ENCODE results near the gene TMEM42.
"Not testable (repeated sequence)": the region's sequence is repeated elsewhere in the genome, so short reads cannot be mapped to it uniquely, and the experiment has no call there.

The TMEM42 gene

DNA sequence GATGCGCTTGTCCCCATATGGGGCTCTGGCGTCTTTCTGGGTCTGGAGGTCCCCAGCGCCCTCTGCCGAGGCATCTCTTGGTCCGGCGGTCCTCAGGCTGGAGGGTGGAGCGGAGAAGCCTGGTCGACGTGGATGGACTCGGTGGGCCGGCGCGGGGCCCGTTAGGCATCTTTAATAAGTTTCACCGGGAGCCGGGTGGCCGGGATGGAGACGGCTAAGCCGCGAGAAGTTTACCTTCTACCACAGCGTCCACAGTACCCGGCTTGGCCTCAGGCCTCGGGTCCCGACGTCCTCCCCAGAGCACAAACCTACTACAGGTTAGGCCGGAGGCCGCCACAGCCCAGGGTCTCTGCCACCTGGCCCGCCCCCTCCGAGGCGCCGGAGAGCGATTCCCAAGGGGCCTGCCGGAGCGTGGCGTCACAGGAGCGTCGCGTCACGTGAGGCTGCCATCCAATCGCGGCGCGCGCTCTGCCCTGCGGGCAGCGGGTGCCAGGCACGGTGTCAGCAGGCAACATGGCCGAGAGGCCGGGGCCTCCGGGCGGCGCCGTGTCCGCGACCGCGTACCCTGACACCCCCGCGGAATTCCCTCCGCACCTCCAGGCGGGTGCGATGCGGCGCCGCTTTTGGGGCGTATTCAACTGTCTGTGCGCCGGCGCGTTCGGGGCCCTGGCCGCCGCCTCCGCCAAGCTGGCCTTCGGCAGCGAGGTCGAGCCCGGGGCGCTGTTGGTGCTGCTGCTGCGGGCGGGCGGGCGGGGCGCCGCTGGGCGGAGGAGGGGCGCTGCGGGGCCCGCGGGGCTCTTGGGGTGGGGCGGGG is at the start of gene TMEM42:
TSS of gene TMEM42 (plus strand) at position 501 of the 814 bp plus-strand sequence. CDS start at position 514, 13 bp downstream.
- DNase-seq = peak; percentile 89

DNA sequence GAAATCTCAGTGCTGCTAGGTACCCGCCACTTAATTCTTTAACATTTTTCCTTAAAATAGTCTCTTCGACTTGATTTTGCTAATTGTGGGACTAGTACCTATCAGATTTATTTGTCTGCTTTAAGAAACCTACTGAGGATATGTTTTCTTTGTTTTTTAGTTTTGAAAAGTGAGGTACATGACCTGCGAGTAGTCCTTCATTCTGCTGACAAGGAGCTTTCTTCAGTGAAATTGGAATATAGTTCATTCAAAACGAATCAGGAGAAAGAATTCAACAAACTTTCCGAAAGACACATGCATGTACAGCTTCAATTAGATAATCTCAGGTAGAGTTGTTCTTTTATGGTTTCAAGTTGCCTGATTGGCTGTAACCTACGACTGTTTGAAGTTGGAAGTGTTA is 47.0 kb upstream of the TMEM42 start:
- DNase-seq = no peak

DNA sequence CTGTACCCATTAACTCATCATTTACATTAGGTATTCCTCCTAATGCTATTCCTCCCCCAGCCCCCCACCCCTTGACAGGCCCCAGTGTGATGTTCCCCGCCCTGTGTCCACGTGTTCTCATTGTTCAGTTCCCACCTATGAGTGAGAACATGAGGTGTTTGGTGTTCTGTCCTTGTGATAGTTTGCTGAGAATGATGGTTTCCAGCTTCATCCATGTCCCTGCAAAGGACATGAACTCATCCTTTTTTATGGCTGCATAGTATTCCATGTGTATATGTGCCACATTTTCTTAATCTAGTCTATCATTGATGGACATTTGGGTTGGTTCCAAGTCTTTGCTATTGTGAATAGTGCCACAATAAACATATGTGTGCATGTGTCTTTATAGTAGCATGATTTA is 45.4 kb upstream of the TMEM42 start:
- DNase-seq = not testable (repeated sequence)

DNA sequence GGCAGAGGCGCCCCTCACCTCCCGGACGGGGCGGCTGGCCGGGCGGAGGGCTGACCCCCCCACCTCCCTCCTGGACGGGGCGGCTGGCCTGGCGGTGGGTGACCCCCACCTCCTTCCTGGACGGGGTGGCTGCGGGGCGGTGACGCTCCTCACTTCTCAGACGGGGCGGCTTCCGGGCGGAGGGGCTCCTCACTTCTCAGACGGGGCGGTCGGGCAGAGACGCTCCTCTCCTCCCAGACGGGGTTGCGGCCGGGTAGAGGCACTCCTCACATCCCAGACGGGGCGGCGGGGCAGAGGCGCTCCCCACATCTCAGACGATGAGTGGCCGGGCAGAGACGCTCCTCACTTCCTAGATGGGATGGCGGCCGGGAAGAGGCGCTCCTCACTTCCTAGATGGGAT is 40.5 kb upstream of the TMEM42 start:
- DNase-seq = not testable (repeated sequence)

DNA sequence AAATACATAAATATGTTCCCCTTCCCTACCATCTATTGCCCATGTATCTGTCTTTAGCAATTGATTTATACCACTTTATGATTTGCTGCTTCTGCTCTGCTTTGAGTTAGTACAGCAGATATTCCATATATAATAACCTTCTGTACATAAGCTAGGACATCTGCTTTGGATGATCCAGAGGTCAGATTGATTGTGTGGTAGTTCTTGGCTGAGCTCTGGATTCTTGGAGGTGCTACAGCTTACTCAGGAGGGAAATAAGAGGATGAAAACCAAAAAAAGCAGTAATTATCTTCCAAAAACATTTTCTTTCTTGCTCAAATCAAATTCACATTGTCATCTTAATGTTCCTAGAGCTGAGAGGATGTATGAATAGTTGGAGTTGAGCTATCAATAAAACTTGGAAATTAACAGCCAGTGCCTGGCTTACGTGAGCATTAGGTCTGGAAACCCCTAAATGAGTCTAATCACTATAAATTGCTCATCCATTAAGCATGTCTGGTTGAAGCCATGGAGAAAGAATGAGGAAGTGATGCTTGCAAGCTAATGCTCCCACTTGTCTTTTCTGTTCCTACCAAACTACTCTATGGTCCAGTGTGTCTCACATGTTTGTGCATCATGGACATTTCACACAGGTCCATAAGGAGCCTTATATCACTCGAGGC is 36.3 kb upstream of the TMEM42 start:
- no peak for DNase-seq

DNA sequence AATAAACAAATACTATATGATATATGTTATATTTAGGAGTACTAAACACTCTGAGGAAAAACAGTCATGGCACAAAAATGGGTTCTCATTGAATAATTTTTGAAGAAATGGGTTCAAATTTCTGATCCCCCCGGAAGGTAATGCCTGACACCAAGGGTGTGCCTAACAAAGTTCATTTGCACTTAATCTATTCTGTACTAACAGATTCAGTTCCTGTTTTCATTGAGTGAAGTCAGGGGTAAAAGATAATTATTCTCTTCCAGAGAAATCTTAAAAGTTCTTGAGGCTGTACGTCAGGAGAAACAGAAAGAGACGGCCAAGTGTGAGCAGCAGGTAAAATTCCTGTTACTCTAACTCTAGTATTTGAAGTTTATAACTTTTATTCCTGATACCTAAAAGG is 34.5 kb upstream of the TMEM42 start:
- no peak for DNase-seq

DNA sequence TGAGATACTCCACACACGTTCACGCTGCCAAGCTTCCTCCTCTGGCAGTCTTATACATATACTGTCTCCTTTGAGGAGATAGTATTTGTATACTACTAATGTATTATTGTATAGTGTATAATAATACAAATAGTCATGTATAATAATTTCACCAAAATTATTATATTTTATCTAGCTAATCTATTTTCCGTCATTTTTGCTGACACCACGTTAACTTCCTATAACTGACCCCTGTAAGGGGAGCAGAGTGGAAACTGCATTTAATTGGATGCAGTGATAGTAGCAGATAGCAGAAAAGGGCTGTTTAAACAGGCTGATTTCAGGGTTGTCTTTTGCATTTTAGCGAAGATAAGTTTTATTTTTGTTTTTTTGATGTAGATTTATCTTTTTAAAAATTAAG is 30.5 kb upstream of the TMEM42 start:
- DNase-seq = no peak

DNA sequence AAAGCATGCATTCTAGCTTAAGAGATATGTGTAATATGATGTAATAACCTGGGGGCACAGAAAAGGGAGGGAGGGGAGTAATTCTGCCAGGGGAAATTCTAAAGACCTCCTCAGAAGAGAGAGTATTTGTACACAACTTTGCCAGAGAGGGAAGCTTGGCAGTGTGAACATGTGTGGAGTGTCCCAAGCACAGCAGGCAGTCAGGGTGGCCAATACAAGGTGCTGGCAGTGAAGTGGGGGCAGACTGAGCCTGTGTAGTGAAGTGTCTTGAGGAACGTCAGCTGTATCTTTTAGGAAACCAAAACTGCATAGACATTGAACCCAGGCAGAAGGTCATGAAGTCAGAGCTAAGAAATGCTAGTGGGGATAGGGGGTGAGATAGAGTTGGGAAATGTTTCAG is 29.7 kb upstream of the TMEM42 start:
- DNase-seq = no peak

DNA sequence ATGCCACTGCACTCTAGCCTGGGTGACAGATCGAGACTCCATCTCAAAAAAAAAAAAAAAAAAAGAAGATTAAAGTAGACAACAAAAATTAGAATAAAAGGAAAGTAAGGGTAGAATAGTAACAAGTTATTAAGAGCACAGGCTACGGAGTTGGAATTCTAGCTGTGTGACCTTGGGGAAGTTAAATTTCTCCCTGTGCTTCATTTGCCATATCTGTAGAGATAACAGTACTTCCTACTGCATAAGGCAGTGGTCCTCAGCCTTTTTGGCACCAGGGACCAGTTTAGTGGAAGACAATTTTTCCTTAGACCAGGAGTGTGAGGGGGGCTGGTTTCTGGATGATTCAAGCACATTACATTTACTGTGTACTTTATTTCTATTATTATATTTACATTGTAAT is 28.7 kb upstream of the TMEM42 start:
- no peak for DNase-seq

DNA sequence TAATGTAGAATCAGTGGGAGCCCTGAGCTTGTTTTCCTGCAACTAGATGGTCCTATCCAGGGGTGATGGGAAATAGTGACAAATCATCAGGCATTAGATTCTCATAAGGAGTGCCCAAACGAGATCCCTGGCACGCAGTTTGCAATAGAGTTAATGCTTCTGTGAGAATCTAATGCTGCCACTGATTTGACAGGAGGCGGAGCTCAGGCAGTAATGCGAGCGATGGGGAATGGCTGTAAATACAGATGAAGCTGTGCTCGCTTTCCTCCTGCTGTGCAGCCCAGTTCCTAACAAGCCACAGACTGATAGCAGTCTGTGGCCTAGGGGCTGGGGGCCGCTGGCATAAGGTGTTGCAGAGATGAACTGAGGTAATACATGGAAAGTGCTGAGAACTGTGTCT is 28.3 kb upstream of the TMEM42 start:
- no peak for DNase-seq

DNA sequence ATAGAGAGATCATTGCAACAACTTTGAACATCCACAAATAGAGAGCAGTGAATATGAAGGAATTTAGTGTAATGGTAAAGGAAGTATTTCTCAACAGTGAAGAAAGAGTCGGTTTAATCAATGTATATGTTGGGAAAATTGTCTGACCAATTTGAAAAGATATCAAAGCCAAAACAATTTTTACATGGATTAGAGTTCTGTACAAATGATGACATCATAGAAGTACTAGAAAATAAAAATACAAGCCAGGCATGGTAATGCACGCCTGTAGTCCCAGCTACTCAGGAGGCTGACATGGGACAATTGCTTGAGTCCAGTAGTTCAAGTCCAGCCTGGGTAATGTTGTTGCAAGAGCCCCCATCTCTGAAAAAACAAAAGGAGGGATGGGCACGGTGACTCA is 26.0 kb upstream of the TMEM42 start:
- DNase-seq = no peak

DNA sequence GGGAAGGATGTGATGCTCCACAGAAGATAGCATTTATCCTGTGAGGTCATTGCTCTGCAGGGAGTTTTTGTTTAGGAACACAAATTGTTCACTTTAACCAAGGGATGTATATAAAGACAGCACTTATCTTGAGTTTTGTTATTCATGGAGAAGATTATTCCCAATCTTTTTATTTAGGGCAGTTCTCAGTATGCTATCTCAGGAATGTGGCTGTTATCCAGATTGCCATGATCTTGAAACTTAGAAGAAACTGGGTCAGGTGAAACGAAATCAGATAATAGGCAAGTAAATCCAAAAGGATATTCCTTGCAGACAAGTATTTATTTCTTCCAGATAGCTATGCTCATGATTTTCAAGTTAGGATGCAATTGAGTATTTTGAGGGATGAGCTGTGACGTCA is 19.3 kb upstream of the TMEM42 start:
- no peak for DNase-seq

DNA sequence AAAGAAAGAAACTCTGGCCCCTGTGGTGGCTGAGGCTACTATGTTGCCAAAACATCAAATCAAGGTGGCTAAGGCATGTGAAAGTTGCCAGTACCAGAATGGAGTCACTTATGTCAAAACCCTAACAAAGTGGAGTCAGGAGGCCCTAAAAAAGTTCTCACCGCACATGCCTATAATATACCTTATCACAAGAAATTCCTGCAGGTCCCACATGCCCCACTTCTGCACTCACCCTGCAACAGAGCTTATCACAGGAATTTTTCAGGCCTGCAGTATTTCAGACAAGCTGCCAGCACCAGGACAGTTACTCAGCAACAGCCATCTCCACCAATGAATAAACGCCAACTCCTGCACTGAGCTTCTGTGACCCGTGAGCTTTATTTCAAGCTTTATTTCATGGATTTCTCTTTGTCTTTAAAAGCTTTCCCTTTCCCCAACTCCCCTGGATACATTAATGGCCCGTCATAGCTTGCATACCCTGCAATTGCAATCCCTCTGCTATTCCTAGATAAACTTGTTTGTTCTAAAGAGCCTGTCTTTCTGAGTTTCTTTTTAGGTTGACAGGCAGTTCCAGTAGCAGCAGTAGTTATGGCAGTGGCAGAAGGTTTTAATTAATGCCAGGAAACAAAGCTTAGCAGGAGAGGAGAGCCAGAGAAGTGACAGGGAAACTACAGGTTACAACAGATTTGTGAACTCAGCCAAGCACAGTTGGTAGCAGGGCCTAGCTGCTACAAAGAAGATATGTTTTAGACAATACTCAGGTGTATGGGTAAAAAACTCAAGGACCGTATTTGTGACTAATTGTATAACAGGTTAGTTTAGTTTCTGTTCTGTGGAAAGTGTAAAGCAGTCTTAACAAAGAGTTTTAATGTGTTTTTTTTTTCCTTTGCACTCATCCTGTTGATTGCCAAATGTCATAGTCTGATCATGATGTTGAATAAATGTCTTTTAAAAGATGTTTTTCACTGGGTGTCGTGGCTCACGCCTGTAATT is 15.9 kb upstream of the TMEM42 start:
- no peak for DNase-seq

DNA sequence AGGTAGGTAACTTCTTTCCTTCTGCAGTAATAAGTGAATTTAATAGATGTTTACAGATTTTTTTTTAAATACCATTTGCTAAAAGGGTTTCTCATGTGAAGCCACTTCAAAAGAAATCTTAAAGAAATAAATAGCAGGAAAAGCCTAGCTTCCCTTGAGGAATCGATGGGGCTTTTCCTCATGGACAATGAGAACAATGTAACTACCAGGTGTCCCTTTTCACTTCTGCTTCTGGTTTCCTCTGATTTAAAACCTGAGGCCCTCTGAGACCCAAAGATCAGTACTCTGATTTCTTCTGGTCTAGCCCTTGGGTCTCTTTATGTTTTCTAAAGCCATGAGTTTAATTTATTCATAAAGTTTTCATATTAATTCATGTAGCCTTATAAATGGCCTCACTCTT is 13.1 kb upstream of the TMEM42 start:
- no peak for DNase-seq

DNA sequence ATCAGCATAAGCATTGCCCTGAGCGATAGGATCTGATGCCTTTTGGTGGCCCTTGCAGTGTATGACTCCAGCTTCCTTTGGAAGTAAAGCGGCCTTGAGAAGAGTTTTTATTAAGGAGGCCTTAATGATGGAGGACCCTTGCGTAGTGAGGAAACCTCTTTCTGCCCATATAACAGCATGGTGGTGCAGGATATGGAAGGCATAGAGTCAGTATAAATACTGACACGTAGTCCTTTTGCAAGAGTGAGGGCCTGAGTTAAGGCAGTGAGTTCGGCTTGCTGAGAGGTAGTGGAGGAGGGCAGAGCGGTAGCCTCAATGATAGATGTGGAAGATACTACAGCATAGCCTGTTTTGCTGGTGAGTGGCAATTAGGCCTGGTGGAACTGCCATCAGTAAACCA is 5.0 kb upstream of the TMEM42 start:
- DNase-seq = not testable (repeated sequence)

DNA sequence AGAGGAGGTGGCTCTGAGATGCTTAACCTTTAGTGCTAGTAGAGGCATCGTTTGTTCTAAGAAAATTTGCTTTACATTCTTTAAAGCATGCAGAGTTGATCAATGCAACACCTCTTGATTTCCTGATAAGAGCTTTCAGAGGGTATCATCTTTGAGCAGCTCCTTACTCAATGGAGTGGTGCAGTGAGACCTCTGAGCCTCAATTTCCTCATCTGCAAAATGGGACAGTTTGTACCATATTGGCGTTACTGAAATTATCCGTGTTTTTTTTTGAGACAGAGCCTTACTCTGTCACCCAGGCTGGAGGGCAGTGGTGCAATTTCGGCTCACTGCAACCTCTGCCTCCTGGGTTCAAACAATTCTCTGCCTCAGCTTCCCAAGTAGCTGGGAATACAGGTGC is 1.6 kb upstream of the TMEM42 start:
- DNase-seq = no peak

DNA sequence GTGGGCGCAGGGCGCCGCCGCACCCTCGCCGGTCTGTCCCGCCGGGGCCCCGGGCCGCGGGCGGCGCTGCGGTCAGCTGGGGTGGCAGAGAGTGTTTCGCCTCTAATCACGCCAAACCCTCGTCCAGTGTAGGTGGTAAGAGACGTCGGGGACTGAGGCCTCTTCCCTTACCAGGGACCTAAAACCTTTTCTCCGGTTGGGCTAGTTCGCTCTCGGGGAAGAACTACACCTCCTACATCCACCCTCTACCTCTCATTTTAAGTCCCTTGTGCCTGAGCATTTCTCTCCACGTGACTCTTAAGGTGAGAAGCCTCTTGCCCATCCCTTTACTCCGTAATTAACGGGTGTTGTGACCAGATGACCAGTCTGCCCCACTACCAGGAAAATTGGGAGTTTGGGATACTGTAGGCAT is 520 bp downstream of the TMEM42 start:
- no peak for DNase-seq

DNA sequence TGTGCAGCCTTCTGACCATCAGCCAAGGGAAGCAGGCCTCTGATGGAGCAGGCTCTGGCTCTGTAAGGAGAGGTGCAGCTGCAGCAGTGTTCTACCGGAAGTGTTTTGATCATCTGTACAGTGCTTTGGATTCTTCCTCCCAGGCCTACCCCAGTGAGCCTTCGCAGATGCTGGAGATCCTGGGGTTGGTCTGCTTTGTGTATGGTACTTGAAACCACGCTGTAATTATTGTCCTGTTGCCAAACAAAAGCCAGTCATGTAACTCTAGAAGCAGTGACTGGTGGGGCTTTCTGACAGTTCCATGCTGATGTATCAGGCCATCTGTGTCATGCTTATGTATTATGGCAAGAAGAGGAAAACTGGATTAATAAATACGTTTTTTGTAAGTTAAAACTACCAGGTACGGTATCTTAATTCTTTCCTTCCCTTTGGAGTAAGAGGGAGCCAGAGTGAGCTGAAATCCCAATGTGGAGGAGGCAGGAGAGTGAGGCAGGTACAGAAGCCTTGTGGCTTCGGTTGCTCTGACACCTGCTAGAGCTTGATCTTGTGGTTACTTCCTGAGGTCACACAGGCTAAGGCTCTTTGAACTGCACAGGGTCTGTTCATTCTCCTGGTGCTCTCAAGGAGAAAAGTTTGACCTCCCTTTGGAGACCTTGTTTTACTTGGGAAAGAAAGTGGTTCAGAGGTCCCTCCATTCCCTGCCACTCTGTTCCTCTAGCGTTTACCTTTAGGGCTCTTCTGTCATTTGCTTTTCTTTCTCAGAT is 3.7 kb downstream of the TMEM42 start:
- DNase-seq = no peak

DNA sequence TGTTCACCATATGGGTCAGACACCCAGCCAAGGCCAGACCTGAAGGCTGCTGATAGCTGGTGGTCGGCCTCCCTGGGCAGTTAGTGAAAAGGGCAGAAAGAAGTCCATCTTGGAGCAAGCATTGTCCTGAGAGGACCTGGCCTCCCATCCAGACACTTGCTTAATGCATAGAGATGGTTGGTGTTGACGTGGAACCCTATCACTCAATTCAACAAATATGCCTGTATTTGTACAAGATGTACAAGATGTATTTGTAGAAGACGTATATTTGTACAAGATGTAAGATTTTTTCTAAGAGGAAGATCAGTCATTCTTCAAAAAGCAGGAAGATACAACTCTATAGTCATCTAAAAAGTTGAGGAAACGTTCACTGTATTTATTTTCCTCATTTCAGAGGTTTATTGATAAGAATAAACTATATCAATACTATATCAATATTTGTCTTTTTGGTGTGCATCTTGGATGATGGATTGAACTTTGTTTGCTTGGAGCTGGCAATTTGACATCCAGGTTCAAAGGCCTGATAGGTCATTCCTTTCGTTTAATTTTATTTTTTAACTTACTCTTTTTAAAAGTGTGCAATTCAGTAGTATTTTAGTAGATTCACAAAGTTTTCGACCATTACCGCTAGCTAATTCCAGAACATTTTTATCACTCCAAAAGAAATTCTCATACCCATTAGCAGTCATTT is 5.9 kb downstream of the TMEM42 start:
- no peak for DNase-seq

DNA sequence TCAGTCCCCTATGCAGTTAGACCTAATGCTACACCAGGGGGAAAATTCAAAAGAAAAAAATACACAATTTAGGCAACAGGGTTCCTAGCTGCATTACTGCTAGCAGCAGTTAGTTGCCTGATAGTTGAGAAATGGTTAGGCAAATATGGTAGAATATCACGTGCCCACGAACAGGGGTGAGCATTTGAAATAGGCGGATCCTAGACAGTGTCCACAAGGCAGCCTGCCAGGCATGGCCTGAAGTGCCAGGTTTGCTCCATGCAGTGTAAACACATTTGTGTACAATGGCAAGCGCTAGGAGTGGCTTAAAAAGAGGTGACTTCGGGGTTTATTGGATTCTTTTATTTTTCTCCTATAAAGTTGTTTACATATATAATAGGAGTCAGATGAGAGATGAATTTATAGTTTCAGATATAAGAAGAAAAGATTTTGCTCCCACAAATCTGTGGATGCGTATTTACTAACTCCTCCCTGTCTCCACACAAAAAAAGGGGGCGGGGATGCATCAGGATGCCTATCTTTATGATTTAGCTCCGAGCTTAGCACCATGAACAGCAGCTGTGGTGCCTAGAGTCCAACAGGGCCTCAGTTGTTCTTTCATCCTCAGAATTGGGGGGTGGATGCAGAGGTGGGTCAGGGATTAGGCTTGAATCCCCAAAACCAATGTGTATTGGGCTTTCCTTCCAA is 8.8 kb downstream of the TMEM42 start:
- no peak for DNase-seq

DNA sequence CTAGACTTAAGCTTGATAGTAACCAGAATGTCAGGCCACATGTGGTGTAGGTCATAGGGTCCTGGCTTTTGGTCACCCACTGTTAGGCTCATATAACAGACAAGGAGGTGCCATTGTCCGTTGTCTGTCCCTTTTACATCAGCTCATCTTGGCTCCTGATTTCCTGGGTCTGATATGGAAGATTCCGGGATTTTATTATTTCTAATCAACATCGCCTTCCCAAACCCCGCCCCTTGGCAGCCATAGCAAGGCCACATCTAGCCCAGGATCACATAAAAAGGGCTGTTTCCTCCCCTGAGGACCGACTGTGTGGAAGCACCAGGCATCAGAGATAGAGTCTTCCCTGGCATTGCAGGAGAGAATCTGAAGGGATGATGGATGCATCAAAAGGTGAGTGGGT is 12.6 kb downstream of the TMEM42 start, which contains the start of gene TGM4:
TSS of gene TGM4 (plus strand) at position 301 of the 400 bp plus-strand sequence. CDS start at position 372, 71 bp downstream.
- no peak for DNase-seq

All from activated naive CD4-positive, alpha-beta T cell treated with Interleukin-2 at 50 U/mL for 16 hours (primary cell).